Measurements from ENCODE around the gene TRRAP.

The TRRAP gene

DNA sequence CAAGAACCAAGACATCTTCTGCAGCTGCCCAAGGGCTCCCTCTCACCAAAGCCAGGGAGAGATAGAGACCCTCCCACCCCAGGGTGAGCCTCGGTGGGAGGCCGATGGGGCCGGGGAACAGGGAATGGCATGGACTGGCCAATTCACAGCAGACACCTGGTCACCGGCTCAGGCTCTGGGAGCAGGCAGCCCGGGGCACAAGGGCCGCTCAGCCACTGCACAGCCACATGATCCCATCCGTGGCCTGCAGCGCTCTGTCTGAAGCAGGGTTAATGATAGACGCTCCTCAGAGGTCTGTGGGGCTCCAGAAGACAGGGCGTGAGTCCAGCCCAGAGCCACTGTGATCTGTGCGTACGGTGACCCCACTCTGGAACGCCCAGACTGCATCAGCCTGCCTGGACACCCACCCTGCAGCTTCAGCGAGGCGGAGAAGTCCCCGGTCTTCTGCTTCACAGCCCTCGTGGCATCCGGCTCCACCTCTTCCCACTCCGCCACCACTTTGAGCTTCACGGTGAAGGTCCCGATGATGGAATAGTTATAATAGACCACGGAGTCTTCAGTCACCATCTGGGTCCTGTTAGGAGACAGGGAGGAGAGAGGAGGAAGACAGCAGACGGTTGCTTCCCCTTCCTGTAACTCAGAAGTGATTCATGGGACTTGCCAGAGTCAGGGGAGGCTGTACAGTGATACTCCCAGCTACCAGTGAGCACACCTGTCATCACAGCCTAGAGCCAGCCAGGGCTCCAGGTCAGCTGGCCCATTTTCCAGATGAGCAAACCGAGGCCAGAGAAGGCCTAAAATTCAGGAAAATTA lies 22.5 kb upstream of the TRRAP start:
- no peak for TF ChIP-seq CTCF (IDR thresholded peaks at IDR 0.05; ENCODE audit: borderline replicate concordance, insufficient read depth, low read depth, low read length)
- no peak overlapping the region for H3K4me3 ChIP-seq (ENCODE audit: low read depth, low read length)

DNA sequence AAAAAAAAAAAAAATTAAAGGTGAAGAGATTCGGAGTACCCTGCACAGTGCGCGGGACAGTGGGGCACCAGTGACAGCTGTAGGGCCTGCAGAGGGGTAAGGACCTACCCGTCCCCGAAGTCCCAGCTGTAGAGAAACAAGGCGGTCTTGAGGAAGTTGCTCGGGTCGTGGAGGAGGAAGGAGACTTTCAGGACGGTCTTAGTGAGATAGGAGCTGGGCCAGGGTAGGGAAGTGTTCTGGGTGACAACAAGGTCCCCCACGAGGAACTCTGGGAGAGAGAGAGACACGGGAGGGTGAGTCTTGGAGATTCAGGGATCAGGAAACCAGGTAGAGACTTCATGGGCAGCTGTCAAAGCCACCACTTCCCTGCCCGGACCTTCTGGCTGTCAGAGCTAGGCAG lies 18.3 kb upstream of the TRRAP start:
- H3K4me3 ChIP-seq (ENCODE audit: low read depth, low read length) = no peak overlapping the region
- TF ChIP-seq CTCF (IDR thresholded peaks at IDR 0.05; ENCODE audit: borderline replicate concordance, insufficient read depth, low read depth, low read length) = no peak

DNA sequence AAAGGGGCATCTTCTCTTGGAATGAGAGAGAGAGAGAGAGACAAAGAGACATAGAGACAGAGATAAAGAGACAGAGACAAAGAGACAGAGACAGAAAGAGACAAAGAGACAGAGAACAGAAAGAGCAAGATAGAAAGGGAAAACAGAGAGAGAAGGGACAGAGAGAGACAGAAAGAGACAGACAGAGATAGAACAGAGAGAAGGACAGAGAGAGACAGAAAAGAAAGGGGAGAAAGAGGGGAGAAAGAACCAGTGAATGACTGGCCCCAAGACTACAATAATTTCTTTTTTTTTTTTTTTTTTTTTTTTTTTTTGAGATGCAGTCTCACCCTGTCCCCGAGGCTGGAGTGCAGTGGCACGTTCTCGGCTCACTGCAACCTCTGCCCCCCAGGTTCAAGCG lies 16.1 kb upstream of the TRRAP start:
- no peak overlapping the region for H3K4me3 ChIP-seq (ENCODE audit: low read depth, low read length)
- TF ChIP-seq CTCF (IDR thresholded peaks at IDR 0.05; ENCODE audit: borderline replicate concordance, insufficient read depth, low read depth, low read length) = no peak

DNA sequence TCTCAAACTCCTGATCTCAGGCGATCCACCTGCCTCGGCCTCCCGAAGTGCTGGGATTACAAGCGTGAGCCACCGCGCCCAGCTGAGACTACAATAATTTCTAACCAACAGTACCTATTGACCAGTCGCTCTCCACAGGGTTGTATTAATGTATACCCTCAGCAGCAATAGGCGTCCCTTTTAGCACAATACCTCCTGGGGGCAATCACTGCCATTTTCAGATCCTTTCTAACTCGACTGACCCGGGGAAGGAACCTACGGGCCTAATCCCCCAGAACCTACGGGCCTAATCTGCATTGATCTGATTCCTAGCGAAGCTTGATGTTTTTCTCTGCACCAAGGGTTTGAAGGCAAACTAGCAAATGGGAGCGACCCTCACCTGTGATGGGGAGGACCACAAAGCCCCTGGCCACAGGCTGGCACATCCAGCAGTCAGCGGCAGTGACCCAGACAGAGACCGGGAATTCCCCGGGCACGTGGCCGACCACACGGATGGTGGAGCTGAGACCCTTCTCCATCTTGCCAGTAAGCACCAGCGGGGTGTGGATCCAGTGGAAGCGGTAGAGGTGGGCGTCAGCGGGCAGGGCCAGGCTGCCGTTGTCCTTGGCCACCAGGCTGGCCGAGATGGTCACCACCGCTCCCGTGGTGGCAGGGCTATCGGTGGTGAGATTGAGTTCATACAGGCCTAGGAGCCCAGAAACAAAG lies 15.5 kb upstream of the TRRAP start:
- H3K4me3 ChIP-seq (ENCODE audit: low read depth, low read length) = no peak overlapping the region
- no peak for TF ChIP-seq CTCF (IDR thresholded peaks at IDR 0.05; ENCODE audit: borderline replicate concordance, insufficient read depth, low read depth, low read length)

- no peak overlapping the region for H3K4me3 ChIP-seq (ENCODE audit: low read depth, low read length)
- TF ChIP-seq CTCF (IDR thresholded peaks at IDR 0.05; ENCODE audit: borderline replicate concordance, insufficient read depth, low read depth, low read length) = no peak
Observed at GRCh38 chr7:98863601-98864000, 14.7 kb upstream of the TRRAP start.

DNA sequence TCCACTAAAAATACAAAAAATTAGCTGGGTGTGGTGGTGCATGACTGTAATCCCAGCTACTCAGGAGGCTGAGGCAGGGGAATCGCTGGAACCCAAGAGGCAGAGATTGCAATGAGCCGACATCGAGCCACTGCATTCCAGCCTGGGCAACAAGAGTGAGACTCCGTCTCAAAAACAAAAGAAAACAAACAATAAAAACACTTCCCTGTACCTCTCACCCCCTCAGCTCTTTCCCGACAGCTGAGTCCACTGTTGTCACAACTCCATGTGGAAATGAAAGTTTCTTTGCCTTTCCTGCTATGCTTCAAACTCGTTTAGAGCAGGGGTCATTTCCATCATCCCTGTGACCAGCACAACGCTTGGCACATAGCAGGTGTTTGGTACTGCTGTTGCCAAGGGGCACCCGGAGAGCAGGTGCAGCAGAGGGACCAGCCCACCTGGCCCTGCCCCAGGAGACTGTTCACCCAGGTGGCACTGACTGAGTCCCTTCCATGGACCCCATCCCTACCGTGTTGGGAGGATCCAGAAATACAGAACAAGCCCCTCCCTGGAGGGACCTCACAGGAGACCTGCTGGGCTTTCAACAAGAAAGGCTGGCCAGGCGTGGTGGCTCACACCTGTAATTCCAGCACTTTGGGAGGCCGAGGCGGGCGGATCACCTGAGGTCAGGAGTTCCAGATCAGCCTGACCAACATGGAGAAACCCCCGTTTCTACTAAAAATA lies 13.4 kb upstream of the TRRAP start:
- H3K4me3 ChIP-seq (ENCODE audit: low read depth, low read length) = no peak overlapping the region
- no peak for TF ChIP-seq CTCF (IDR thresholded peaks at IDR 0.05; ENCODE audit: borderline replicate concordance, insufficient read depth, low read depth, low read length)

All from GM12875 (cell line).